ENCODE measurements around the gene ARL6IP4.

DNA sequence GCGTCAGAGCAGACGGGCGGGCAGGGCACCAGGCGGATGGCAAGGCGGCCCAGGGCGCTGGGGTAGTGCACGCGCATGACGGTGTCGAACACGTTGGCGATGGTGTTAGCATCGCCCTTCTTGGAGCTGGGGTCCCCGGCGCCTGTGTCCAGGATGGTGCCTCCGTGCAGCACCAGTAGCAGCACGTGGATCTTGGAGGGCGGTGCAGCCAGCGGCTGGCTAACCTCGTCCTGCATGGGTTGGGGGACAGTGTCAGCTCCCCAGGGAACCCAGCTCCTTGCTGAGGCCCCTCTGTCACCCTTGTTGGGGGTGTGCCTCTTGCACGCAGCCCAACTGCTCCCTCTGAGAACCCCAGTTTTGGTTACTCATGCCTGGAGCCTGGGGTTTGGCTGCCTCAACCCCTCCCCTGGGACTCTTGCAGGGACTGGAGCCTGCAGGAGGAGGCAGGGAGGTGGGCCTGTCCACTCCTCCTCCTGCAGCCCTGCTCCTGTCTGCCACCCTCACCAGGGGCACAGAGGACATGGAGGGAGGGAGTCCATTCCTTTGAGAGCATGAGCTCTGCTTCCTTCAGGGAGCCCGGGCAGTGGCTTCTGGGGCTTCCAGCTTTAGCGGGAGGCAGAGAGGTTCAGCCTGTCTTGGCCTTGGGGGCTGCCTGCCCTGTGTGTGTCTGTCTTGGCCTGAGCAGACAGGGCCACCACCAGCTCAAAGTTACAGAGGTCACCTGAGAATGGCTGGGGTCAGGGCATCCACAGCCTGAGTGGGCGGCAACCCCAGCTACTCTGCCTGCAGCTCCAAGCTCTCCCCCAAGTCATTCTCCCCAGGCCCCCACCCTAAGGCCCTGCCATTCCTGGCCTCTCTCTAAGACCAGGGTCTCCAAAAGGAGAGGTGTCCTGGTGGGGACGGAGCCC lies 17.1 kb downstream of the ARL6IP4 start:
- TF ChIP-seq HDAC2 (IDR thresholded peaks at IDR 0.05) (no peak), EP300 (IDR thresholded peaks at IDR 0.05) (no peak), POLR2A (IDR thresholded peaks at IDR 0.05; ENCODE audit: low read length) (no peak), MAZ (IDR thresholded peaks at IDR 0.05; ENCODE audit: borderline replicate concordance, low read depth, low read length) (no peak), KDM1A (IDR thresholded peaks at IDR 0.05; ENCODE audit: low read depth) (no peak), ZC3H11A (IDR thresholded peaks at IDR 0.05) (no peak)
- TF ChIP-seq, protein P1, sequence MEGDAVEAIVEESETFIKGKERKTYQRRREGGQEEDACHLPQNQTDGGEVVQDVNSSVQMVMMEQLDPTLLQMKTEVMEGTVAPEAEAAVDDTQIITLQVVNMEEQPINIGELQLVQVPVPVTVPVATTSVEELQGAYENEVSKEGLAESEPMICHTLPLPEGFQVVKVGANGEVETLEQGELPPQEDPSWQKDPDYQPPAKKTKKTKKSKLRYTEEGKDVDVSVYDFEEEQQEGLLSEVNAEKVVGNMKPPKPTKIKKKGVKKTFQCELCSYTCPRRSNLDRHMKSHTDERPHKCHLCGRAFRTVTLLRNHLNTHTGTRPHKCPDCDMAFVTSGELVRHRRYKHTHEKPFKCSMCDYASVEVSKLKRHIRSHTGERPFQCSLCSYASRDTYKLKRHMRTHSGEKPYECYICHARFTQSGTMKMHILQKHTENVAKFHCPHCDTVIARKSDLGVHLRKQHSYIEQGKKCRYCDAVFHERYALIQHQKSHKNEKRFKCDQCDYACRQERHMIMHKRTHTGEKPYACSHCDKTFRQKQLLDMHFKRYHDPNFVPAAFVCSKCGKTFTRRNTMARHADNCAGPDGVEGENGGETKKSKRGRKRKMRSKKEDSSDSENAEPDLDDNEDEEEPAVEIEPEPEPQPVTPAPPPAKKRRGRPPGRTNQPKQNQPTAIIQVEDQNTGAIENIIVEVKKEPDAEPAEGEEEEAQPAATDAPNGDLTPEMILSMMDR (IDR thresholded peaks at IDR 0.05) = no peak
- TF ChIP-seq, protein P2, sequence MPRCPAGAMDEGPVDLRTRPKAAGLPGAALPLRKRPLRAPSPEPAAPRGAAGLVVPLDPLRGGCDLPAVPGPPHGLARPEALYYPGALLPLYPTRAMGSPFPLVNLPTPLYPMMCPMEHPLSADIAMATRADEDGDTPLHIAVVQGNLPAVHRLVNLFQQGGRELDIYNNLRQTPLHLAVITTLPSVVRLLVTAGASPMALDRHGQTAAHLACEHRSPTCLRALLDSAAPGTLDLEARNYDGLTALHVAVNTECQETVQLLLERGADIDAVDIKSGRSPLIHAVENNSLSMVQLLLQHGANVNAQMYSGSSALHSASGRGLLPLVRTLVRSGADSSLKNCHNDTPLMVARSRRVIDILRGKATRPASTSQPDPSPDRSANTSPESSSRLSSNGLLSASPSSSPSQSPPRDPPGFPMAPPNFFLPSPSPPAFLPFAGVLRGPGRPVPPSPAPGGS (IDR thresholded peaks at IDR 0.05) = no peak
- TF ChIP-seq, protein P3, sequence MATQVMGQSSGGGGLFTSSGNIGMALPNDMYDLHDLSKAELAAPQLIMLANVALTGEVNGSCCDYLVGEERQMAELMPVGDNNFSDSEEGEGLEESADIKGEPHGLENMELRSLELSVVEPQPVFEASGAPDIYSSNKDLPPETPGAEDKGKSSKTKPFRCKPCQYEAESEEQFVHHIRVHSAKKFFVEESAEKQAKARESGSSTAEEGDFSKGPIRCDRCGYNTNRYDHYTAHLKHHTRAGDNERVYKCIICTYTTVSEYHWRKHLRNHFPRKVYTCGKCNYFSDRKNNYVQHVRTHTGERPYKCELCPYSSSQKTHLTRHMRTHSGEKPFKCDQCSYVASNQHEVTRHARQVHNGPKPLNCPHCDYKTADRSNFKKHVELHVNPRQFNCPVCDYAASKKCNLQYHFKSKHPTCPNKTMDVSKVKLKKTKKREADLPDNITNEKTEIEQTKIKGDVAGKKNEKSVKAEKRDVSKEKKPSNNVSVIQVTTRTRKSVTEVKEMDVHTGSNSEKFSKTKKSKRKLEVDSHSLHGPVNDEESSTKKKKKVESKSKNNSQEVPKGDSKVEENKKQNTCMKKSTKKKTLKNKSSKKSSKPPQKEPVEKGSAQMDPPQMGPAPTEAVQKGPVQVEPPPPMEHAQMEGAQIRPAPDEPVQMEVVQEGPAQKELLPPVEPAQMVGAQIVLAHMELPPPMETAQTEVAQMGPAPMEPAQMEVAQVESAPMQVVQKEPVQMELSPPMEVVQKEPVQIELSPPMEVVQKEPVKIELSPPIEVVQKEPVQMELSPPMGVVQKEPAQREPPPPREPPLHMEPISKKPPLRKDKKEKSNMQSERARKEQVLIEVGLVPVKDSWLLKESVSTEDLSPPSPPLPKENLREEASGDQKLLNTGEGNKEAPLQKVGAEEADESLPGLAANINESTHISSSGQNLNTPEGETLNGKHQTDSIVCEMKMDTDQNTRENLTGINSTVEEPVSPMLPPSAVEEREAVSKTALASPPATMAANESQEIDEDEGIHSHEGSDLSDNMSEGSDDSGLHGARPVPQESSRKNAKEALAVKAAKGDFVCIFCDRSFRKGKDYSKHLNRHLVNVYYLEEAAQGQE (IDR thresholded peaks at IDR 0.05) = no peak

All from A549 (cell line).